Activated T-cell treated with anti-CD3 and anti-CD28 coated beads, Interleukin-2, amount 50 U/mL, for 72 hours (primary cell): Measurements from ENCODE around the gene MSANTD2. TPM values are rescaled to one million over a fixed set of nuclear protein-coding genes. Genes with fewer than 3 reads are reported as not detected.
A peak's percentile ranks its signal among the peaks of the same experiment; 100 is the strongest.

ENCODE experiments used
- ATAC-seq, 2 donors: fragments of 150-1000 bp; cut with Tn5 transposase; replicated peaks in 1 of 2; 2 replicates each; pipeline ENCODE4 v1.10.0; 2021; ENCODE audit warnings: moderate library complexity in 2 of 2, mild to moderate bottlenecking in 1 of 2
- DNase-seq, 2 donors: peaks; one replicate each; pipeline ENCODE4 v3.0.0; 2021 to 2022; ENCODE audit warnings: mixed read lengths in 1 of 2
- H3K27ac Mint-ChIP-seq: one replicate; pipeline ENCODE4 v1.8.0; 2022; ENCODE audit warnings: mild to moderate bottlenecking, moderate library complexity, mixed read lengths
- H3K27me3 Mint-ChIP-seq: one replicate; pipeline ENCODE4 v1.8.0; 2022; ENCODE audit warnings: low read depth, mixed read lengths
- H3K36me3 Mint-ChIP-seq, 2 donors: one replicate each; pipeline ENCODE4 v1.8.0; 2022; ENCODE audit warnings: mixed read lengths in 2 of 2, mild to moderate bottlenecking in 1 of 2; ENCODE audit not compliant: insufficient read depth in 2 of 2
- H3K4me1 Mint-ChIP-seq: one replicate; pipeline ENCODE4 v1.8.0; 2022; ENCODE audit warnings: low read depth, mixed read lengths
- H3K4me3 Mint-ChIP-seq, 2 donors: one replicate each; pipeline ENCODE4 v1.8.0; 2022; ENCODE audit warnings: mild to moderate bottlenecking in 2 of 2, mixed read lengths in 2 of 2, moderate library complexity in 2 of 2
- H3K9me3 Mint-ChIP-seq, 2 donors: one replicate each; pipeline ENCODE4 v1.8.0; 2022; ENCODE audit warnings: mixed read lengths in 2 of 2
- total RNA-seq, 2 donors: library from RNA; stranded (reverse); gene quantifications; one replicate each; pipeline ENCODE4 v1.2.3, GENCODE V29; 2022

The MSANTD2 gene
- total RNA-seq, 2 donors from 2014 or later = 11.1 to 12.5 TPM

GRCh38 chr11:124740277-124740882 is 59.8 kb downstream of the MSANTD2 start:
- peak; percentile 54 to 62 for ATAC-seq
- DNase-seq = peak; percentile 70 to 75
- Mint-ChIP-seq H3K4me3 (peak overlapping the region; percentile 87 to 88), H3K27ac (no peak overlapping the region), H3K4me1 (peaks cover 30% of the 10 kb centered on the region), H3K36me3 (no peaks in the 10 kb centered on the region), H3K9me3 (no peaks in the 10 kb centered on the region), H3K27me3 (peaks cover 26% of the 10 kb centered on the region)

GRCh38 chr11:124739479-124740276 is 60.5 kb downstream of the MSANTD2 start, which contains the start of gene NRGN:
Gene NRGN (plus strand): TSS chr11:124739942. CDS start chr11:124740085, 143 bp downstream.
- ATAC-seq = peak; percentile 94
- Mint-ChIP-seq H3K9me3 (no peaks in the 10 kb centered on the region), H3K27me3 (peaks cover 26% of the 10 kb centered on the region), H3K4me1 (peaks cover 26% of the 10 kb centered on the region), H3K27ac (peak within 1 kb of the TSS; percentile 39), H3K4me3 (peak within 1 kb of the TSS; percentile 87 to 88), H3K36me3 (no peaks in the 10 kb centered on the region)
- DNase-seq = peak; percentile 87 to 92

GRCh38 chr11:124738713-124739478 is 61.3 kb downstream of the MSANTD2 start:
- H3K36me3 Mint-ChIP-seq = no peaks in the 10 kb centered on the region
- H3K27me3 Mint-ChIP-seq = peaks cover 26% of the 10 kb centered on the region
- H3K27ac Mint-ChIP-seq = peak overlapping the region; percentile 39
- DNase-seq (no peak), ATAC-seq (no peak)
- H3K9me3 Mint-ChIP-seq = no peaks in the 10 kb centered on the region
- H3K4me1 Mint-ChIP-seq = peaks cover 26% of the 10 kb centered on the region
- H3K4me3 Mint-ChIP-seq = peak overlapping the region; percentile 87 to 88

GRCh38 chr11:124737638-124738305 is 62.4 kb downstream of the MSANTD2 start:
- H3K4me1 Mint-ChIP-seq = peaks cover 26% of the 10 kb centered on the region
- no peak overlapping the region for H3K27ac Mint-ChIP-seq
- no peaks in the 10 kb centered on the region for H3K9me3 Mint-ChIP-seq
- H3K36me3 Mint-ChIP-seq = no peaks in the 10 kb centered on the region
- peaks cover 26% of the 10 kb centered on the region for H3K27me3 Mint-ChIP-seq
- no peak overlapping the region for H3K4me3 Mint-ChIP-seq
- DNase-seq = no peak
- ATAC-seq = no peak

- no peaks in the 10 kb centered on the region for H3K36me3 Mint-ChIP-seq
- H3K27ac Mint-ChIP-seq = no peak overlapping the region
- H3K27me3 Mint-ChIP-seq = peaks cover 22% of the 10 kb centered on the region
- no peak for DNase-seq
- H3K4me3 Mint-ChIP-seq = no peak overlapping the region
- ATAC-seq = no peak
- H3K4me1 Mint-ChIP-seq = peaks cover 23% of the 10 kb centered on the region
- H3K9me3 Mint-ChIP-seq = no peaks in the 10 kb centered on the region
Observed at GRCh38 chr11:124736736-124737135, 63.5 kb downstream of the MSANTD2 start.

GRCh38 chr11:124732230-124732629 is 68.0 kb downstream of the MSANTD2 start:
- no peaks in the 10 kb centered on the region for H3K27me3 Mint-ChIP-seq
- H3K4me1 Mint-ChIP-seq = no peaks in the 10 kb centered on the region
- H3K27ac Mint-ChIP-seq = no peak overlapping the region
- H3K9me3 Mint-ChIP-seq = no peaks in the 10 kb centered on the region
- H3K4me3 Mint-ChIP-seq = no peak overlapping the region
- DNase-seq (no peak), ATAC-seq (no peak)
- no peaks in the 10 kb centered on the region for H3K36me3 Mint-ChIP-seq

- Mint-ChIP-seq H3K27me3 (peaks cover 16% of the 10 kb centered on the region), H3K4me1 (peaks cover 6% of the 10 kb centered on the region), H3K9me3 (no peaks in the 10 kb centered on the region), H3K4me3 (no peak overlapping the region), H3K36me3 (no peaks in the 10 kb centered on the region), H3K27ac (no peak overlapping the region)
- ATAC-seq = no peak
- DNase-seq = no peak
Observed at GRCh38 chr11:124729571-124729970, 70.6 kb downstream of the MSANTD2 start.

- ATAC-seq = no peak
Observed at GRCh38 chr11:124728134-124728533, 72.1 kb downstream of the MSANTD2 start.

GRCh38 chr11:124727474-124727873 is 72.7 kb downstream of the MSANTD2 start:
- no peak overlapping the region for H3K27ac Mint-ChIP-seq
- H3K4me3 Mint-ChIP-seq = no peak overlapping the region
- H3K9me3 Mint-ChIP-seq = no peaks in the 10 kb centered on the region
- H3K4me1 Mint-ChIP-seq = peaks cover 7% of the 10 kb centered on the region
- no peaks in the 10 kb centered on the region for H3K36me3 Mint-ChIP-seq
- ATAC-seq (no peak), DNase-seq (no peak)
- peaks cover 30% of the 10 kb centered on the region for H3K27me3 Mint-ChIP-seq

More at GRCh38 chr11:124728134-124728533, 72.1 kb downstream of the MSANTD2 start:
- H3K4me3 Mint-ChIP-seq = no peak overlapping the region
- H3K27me3 Mint-ChIP-seq = peaks cover 23% of the 10 kb centered on the region
- DNase-seq = no peak
- H3K27ac Mint-ChIP-seq = no peak overlapping the region
- H3K9me3 Mint-ChIP-seq = no peaks in the 10 kb centered on the region
- peaks cover 6% of the 10 kb centered on the region for H3K4me1 Mint-ChIP-seq
- no peaks in the 10 kb centered on the region for H3K36me3 Mint-ChIP-seq

- H3K4me1 Mint-ChIP-seq = peaks cover 13% of the 10 kb centered on the region
- no peak overlapping the region for H3K4me3 Mint-ChIP-seq
- H3K36me3 Mint-ChIP-seq = no peaks in the 10 kb centered on the region
Observed at GRCh38 chr11:124725719-124726105, 74.5 kb downstream of the MSANTD2 start.

GRCh38 chr11:124724979-124725718 is 75.1 kb downstream of the MSANTD2 start:
- H3K4me1 Mint-ChIP-seq = peaks cover 13% of the 10 kb centered on the region
- peaks cover 43% of the 10 kb centered on the region for H3K27me3 Mint-ChIP-seq
- H3K9me3 Mint-ChIP-seq = no peaks in the 10 kb centered on the region
- ATAC-seq (no peak), DNase-seq (no peak)
- H3K36me3 Mint-ChIP-seq = no peaks in the 10 kb centered on the region
- H3K27ac Mint-ChIP-seq = no peak overlapping the region
- no peak overlapping the region for H3K4me3 Mint-ChIP-seq

More at GRCh38 chr11:124725719-124726105, 74.5 kb downstream of the MSANTD2 start:
- H3K27me3 Mint-ChIP-seq = peaks cover 40% of the 10 kb centered on the region
- DNase-seq (no peak), ATAC-seq (no peak)
- H3K9me3 Mint-ChIP-seq = no peaks in the 10 kb centered on the region
- H3K27ac Mint-ChIP-seq = no peak overlapping the region

- Mint-ChIP-seq H3K27ac (no peak overlapping the region), H3K27me3 (peaks cover 72% of the 10 kb centered on the region)
Observed at GRCh38 chr11:124722176-124722575, 78.0 kb downstream of the MSANTD2 start.

More at GRCh38 chr11:124722176-124722575, 78.0 kb downstream of the MSANTD2 start:
- no peaks in the 10 kb centered on the region for H3K36me3 Mint-ChIP-seq
- no peaks in the 10 kb centered on the region for H3K9me3 Mint-ChIP-seq
- ATAC-seq (no peak), DNase-seq (no peak)
- H3K4me1 Mint-ChIP-seq = peaks cover 21% of the 10 kb centered on the region
- H3K4me3 Mint-ChIP-seq = no peak overlapping the region
